Measurements from ENCODE around the gene MAEA.

MAEA gene

GRCh38 chr4:1249731-1250526 lies 39.8 kb upstream of the MAEA start:
- in situ Hi-C loops (cut with MboI; ENCODE audit: low pct_unique_long_range_greater_than_20kb, low sequenced_read_pairs, unreplicated experiment): loop anchor here (10.0 kb wide), 1 partner anchor 115 kb away; no protein-coding TSS in a partner anchor
- TF ChIP-seq CTCF (IDR thresholded peaks at IDR 0.05; ENCODE audit: extremely low read depth, insufficient read depth, missing control alignments): no peak
- peak; percentile 85 for DNase-seq (ENCODE audit: low spot score)

GRCh38 chr4:1250527-1250812 lies 39.2 kb upstream of the MAEA start:
- TF ChIP-seq CTCF (IDR thresholded peaks at IDR 0.05; ENCODE audit: extremely low read depth, insufficient read depth, missing control alignments): no peak
- peak; percentile 14 for DNase-seq (ENCODE audit: low spot score)
- in situ Hi-C loops (cut with MboI; ENCODE audit: low pct_unique_long_range_greater_than_20kb, low sequenced_read_pairs, unreplicated experiment): loop anchor here (10.0 kb wide), 1 partner anchor 116 kb away; no protein-coding TSS in a partner anchor

GRCh38 chr4:1250921-1251772 lies 38.5 kb upstream of the MAEA start:
- in situ Hi-C loops (cut with MboI; ENCODE audit: low pct_unique_long_range_greater_than_20kb, low sequenced_read_pairs, unreplicated experiment): loop anchor here (10.0 kb wide), 1 partner anchor 116 kb away; no protein-coding TSS in a partner anchor
- no peak for DNase-seq (ENCODE audit: low spot score)
- no peak for TF ChIP-seq CTCF (IDR thresholded peaks at IDR 0.05; ENCODE audit: extremely low read depth, insufficient read depth, missing control alignments)

GRCh38 chr4:1251773-1252066 lies 38.0 kb upstream of the MAEA start:
- DNase-seq (ENCODE audit: low spot score): no peak
- in situ Hi-C loops (cut with MboI; ENCODE audit: low pct_unique_long_range_greater_than_20kb, low sequenced_read_pairs, unreplicated experiment): loop anchor here (10.0 kb wide), 1 partner anchor 117 kb away; no protein-coding TSS in a partner anchor
- TF ChIP-seq CTCF (IDR thresholded peaks at IDR 0.05; ENCODE audit: extremely low read depth, insufficient read depth, missing control alignments): no peak

GRCh38 chr4:1252928-1253492 lies 36.7 kb upstream of the MAEA start:
- no peak for TF ChIP-seq CTCF (IDR thresholded peaks at IDR 0.05; ENCODE audit: extremely low read depth, insufficient read depth, missing control alignments)
- DNase-seq (ENCODE audit: low spot score): no peak
- in situ Hi-C loops (cut with MboI; ENCODE audit: low pct_unique_long_range_greater_than_20kb, low sequenced_read_pairs, unreplicated experiment): loop anchor here (10.0 kb wide), 1 partner anchor 118 kb away; no protein-coding TSS in a partner anchor

- TF ChIP-seq CTCF (IDR thresholded peaks at IDR 0.05; ENCODE audit: extremely low read depth, insufficient read depth, missing control alignments): no peak
- in situ Hi-C loops (cut with MboI; ENCODE audit: low pct_unique_long_range_greater_than_20kb, low sequenced_read_pairs, unreplicated experiment): loop anchor here (10.0 kb wide), 1 partner anchor 119 kb away; no protein-coding TSS in a partner anchor
Measured at GRCh38 chr4:1253831-1254230, 35.9 kb upstream of the MAEA start.

More at GRCh38 chr4:1253831-1254230, 35.9 kb upstream of the MAEA start:
- DNase-seq (ENCODE audit: low spot score): no peak

All from GM13977 (cell line).